A673 (cell line): Measurements from ENCODE around the gene ROBO2.

Experiments
- EZH2 ChIP-seq: fragments of 200-600 bp; sonication (generic); IDR thresholded peaks from 2 replicates; pipeline ENCODE4 v1.6.1; 2017; ENCODE audit warnings: borderline replicate concordance, low read depth, mild to moderate bottlenecking, mixed read lengths, antibody characterized with exemption, low read length; ENCODE audit not compliant: poor library complexity, severe bottlenecking
- TF ChIP-seq, protein P1 (sequence below): fragments of 300-800, 200-600 bp; sonication (generic); conservative IDR thresholded peaks from 2 replicates; pipeline ENCODE4 v1.5.1; 2017; ENCODE audit warnings: low read depth, mild to moderate bottlenecking, antibody characterized with exemption, low read length, moderate library complexity, mixed read lengths

DNA sequence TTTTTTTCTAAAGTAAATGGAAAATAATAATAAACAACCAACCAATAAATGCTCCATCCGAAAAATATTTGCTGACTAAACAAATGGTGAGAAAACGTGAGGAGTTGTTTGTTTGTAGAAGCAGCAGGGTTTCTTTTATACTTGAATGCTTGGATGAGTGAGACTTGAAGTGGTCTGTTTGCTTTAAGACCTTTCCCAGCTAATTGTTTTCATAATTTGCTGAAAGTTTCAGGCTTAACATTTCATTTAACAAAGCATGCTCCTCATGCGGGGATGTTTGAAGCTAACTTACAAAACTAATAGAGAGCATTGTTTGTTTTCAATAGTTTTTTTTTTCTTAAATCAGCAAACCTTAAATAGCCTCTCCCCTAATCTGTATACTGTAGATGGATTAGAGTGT, 484.6 kb downstream of the ROBO2 start:
- TF ChIP-seq, protein P1, sequence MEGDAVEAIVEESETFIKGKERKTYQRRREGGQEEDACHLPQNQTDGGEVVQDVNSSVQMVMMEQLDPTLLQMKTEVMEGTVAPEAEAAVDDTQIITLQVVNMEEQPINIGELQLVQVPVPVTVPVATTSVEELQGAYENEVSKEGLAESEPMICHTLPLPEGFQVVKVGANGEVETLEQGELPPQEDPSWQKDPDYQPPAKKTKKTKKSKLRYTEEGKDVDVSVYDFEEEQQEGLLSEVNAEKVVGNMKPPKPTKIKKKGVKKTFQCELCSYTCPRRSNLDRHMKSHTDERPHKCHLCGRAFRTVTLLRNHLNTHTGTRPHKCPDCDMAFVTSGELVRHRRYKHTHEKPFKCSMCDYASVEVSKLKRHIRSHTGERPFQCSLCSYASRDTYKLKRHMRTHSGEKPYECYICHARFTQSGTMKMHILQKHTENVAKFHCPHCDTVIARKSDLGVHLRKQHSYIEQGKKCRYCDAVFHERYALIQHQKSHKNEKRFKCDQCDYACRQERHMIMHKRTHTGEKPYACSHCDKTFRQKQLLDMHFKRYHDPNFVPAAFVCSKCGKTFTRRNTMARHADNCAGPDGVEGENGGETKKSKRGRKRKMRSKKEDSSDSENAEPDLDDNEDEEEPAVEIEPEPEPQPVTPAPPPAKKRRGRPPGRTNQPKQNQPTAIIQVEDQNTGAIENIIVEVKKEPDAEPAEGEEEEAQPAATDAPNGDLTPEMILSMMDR, result no peak
- no peak for TF ChIP-seq EZH2
